H1 (cell line): ENCODE results near the gene MYO18A. TPM values are rescaled to one million over a fixed set of nuclear protein-coding genes. Genes with fewer than 3 reads are reported as not detected.

ENCODE experiments used
- BACH1 ChIP-seq: IDR thresholded peaks from 2 replicates; pipeline ENCODE4 v1.6.1; 2012; ENCODE audit warnings: low read length, improper control_type of control experiment
- HDAC6 ChIP-seq: IDR thresholded peaks from one replicate; pipeline ENCODE4 v1.7.1; 2012; ENCODE audit warnings: low read depth, mild to moderate bottlenecking, inconsistent platforms, low read length, moderate library complexity
- MAFK ChIP-seq: IDR thresholded peaks from 2 replicates; pipeline ENCODE4 v1.6.1; 2012; ENCODE audit warnings: low read depth, mild to moderate bottlenecking, improper control_type of control experiment, low read length
- polyA plus RNA-seq, 7 experiments: library from polyadenylated mRNA; depleted of rRNA in 3 of 7; stranded (reverse) in 5 of 7; unstranded in 2 of 7; fragments of >200 nt in 5 of 7; fragments of 200-250 nt in 2 of 7; gene quantifications; 1 replicate in 5 of 7; 2 replicates in 1 of 7; 4 replicates in 1 of 7; pipeline versions ENCODE4 v1.2.1 to v1.2.3, GENCODE V29; 2011 to 2013; ENCODE audit warnings: missing spikeins in 2 of 7, mixed read lengths in 2 of 7
- total RNA-seq: library from RNA; stranded (reverse); fragmentation: NEBNext Ultra II Directional; extraction: Animal tissue kit (Norgen Biotek cat#: 25700); gene quantifications from 2 replicates; pipeline ENCODE4 v1.2.1, GENCODE V29; 2021

MYO18A gene
- total and polyA plus RNA-seq, 2 of the 8 experiments (the other 6 are each of a cell fraction or from before 2014, with no cell fraction given), result 7.6 to 43.8 TPM

GRCh38 chr17:29162082-29162908, 17.9 kb downstream of the MYO18A start (continued):
- TF ChIP-seq HDAC6 (no peak), BACH1 (no peak), MAFK (no peak)
